HPDE6-E6E7 (cell line): ENCODE data around the gene XK.
"Not testable (repeated sequence)": the region's sequence is repeated elsewhere in the genome, so short reads cannot be mapped to it uniquely, and the experiment has no call there.

ENCODE experiments used
- DNase-seq: peaks from one replicate; pipeline ENCODE4 v3.0.0; 2011; ENCODE audit warnings: missing footprints; ENCODE audit errors: extremely low spot score

XK gene

GRCh38 chrX:37685381-37686359 is at the start of gene XK:
Gene XK (plus strand): TSS chrX:37685791. CDS start chrX:37685962, 171 bp downstream.
- DNase-seq, result peak; percentile 4

DNA sequence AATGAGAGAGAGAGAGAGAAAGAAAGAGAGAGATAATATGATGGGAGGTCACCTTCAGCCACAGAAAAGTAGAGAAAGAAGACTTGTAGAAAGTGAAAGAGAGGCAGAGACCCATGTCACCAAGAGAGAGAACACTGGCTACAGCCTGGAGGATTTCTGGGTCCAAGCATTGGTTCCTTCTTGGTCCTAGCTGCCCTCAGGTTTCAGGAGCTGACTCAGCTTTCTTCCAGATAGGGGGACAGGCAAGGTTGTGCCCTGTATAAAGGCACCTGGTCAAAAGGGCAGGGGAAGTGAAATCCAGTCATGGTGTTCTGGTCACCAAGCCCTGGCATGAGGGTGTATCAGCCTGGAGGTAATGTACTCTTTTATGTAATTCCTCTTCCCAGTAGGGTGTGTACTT is 47.5 kb upstream of the XK start:
- DNase-seq, result no peak

DNA sequence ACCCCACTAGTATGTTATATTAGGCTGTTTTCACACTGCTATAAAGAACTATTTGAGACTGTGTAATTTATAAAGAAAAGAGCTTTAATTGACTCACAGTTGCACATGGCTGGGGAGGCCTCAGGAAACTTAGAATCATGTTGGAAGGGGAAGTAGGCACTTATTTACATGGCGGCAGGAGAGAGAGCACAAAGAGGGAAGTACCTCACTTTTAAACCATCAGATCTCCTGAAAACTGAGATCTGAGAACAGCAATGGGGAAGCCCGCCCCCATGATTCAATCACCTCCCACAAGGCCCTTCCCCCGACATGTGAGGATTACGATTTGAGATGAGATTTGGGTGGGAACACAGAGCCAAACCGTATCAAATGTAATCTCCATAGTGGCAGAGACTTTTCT is 45.4 kb upstream of the XK start:
- no peak for DNase-seq

GRCh38 chrX:37641859-37642258 is 43.7 kb upstream of the XK start:
- DNase-seq, result no peak

- peak; percentile 31 for DNase-seq
Measured at GRCh38 chrX:37644381-37645305, 40.9 kb upstream of the XK start.

GRCh38 chrX:37646254-37646653 is 39.3 kb upstream of the XK start:
- no peak for DNase-seq

GRCh38 chrX:37650879-37651278 is 34.7 kb upstream of the XK start:
- DNase-seq, result not testable (repeated sequence)

DNA sequence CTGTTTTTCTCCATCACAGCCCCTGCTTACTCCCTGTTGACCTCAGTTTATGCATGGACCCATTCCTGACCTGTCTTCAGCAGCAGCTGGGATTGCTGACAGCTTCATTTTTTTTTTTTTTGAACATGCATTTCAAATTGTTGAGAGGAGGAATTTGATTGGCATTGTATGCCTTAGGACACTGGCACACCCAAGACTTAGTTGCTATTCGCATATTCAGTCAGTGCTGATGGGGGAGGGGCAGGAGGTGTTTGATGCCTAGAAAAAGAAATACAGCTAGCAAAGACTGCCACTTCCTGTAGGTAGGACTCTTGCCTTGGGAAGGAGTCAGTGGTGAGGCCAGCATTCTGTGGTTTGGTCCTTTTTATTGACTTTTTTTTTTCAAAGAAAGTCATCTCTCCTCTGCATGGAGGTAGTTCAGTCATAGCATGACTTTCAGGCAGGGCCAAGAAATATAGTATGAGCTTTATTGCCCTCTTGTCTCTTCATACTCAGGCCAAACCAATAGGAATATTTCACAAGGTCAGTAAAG is 33.6 kb upstream of the XK start:
- no peak for DNase-seq

GRCh38 chrX:37652589-37653231 is 32.9 kb upstream of the XK start:
- DNase-seq, result no peak

- DNase-seq, result no peak
Measured at GRCh38 chrX:37653397-37654085, 32.0 kb upstream of the XK start.

GRCh38 chrX:37658343-37659030 is 27.1 kb upstream of the XK start:
- no peak for DNase-seq

GRCh38 chrX:37659047-37659446 is 26.5 kb upstream of the XK start:
- no peak for DNase-seq

GRCh38 chrX:37662181-37662580 is 23.4 kb upstream of the XK start:
- no peak for DNase-seq

DNA sequence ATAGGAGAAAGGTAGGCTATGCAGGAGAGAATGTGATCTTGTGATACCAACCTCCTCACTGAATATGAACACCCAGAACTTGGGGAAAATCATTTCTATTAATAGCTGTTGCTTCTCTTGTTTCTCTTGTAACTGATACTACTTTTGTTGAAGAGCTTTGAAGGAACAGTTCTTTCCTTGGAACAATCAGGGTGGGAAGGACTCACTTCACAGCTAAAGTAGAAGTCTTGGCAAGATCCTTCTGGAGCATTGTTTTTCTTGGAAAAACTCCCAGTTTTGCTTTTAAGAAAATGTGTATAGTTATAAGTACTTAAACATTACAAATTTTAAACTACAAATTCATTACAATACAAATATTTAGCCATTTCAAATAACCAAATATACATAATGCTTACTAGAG is 19.1 kb upstream of the XK start:
- DNase-seq, result no peak

DNA sequence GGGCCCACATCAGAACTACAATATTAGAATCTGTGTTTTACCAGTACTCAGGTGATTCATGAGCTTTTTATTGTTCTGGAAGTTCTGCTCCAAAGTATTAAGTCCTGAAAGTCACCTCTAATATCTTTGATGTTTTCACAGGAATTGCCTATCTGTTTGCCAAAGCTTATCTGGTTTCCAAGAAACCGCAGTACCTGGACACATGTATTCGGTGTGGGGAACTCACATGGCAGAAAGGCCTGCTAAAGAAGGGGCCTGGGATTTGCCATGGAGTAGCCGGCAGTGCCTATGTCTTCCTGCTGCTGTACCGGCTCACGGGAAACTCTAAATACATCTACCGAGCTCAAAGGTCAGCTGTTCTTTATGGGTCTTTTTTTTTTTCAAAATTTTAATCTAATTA is 18.4 kb upstream of the XK start:
- no peak for DNase-seq

- no peak for DNase-seq
Measured at GRCh38 chrX:37672563-37672962, 13.0 kb upstream of the XK start.

- DNase-seq, result no peak
Measured at GRCh38 chrX:37676811-37677210, 8.8 kb upstream of the XK start.

DNA sequence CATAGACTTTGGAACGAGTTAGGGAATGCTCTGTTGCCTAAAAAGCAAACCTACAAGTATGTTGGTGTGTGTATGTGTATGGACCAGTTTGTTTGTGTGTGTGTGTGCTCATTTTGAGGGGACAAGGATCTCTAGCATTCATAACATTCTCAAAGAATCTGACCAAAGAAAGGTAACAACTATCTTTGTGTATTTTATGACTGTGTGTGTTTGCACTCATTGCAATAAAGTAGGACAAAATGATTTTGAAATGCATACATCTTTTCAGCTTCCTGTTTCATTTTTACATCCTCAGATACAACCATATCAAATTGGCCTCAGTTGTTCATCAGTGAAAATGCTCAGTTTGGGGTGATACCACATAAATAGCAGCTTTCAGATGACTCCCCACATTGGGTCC is 8.3 kb upstream of the XK start:
- DNase-seq, result no peak

DNA sequence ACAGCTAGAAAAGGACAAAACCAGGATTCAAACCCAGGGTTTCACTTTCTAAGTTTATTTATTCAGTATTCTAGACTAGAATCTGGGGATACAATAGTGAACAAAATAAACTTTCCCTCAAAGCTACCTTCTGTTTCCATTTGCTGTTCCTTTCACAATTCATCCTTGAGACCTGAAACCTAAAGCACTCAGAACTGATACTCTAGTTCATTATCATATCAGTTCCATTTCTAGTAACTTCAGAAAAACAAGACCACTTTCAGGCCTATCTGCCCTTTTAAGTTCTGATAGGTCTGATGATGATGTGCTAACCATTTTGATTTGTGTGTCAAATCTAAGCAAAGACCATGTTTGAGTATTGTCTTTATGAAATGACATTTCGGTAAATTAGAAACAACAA is 7.8 kb upstream of the XK start:
- no peak for DNase-seq

GRCh38 chrX:37678574-37678973 is 7.0 kb upstream of the XK start:
- no peak for DNase-seq

- DNase-seq, result no peak
Measured at GRCh38 chrX:37679230-37679629, 6.4 kb upstream of the XK start.
